T-helper 2 cell (primary cell): Measurements from ENCODE around the gene DGCR6L.
"Not testable (repeated sequence)": the region's sequence is repeated elsewhere in the genome, so short reads cannot be mapped to it uniquely, and the experiment has no call there.

Experiments used
- DNase-seq, 5 experiments: peaks; one replicate each; pipeline versions ENCODE4 v3.0.0 to v3.0.0-alpha.2; 2012 to 2022

The DGCR6L gene

GRCh38 chr22:20308806-20309650 lies 10.8 kb downstream of the DGCR6L start:
- DNase-seq, result not testable (repeated sequence)

DNA sequence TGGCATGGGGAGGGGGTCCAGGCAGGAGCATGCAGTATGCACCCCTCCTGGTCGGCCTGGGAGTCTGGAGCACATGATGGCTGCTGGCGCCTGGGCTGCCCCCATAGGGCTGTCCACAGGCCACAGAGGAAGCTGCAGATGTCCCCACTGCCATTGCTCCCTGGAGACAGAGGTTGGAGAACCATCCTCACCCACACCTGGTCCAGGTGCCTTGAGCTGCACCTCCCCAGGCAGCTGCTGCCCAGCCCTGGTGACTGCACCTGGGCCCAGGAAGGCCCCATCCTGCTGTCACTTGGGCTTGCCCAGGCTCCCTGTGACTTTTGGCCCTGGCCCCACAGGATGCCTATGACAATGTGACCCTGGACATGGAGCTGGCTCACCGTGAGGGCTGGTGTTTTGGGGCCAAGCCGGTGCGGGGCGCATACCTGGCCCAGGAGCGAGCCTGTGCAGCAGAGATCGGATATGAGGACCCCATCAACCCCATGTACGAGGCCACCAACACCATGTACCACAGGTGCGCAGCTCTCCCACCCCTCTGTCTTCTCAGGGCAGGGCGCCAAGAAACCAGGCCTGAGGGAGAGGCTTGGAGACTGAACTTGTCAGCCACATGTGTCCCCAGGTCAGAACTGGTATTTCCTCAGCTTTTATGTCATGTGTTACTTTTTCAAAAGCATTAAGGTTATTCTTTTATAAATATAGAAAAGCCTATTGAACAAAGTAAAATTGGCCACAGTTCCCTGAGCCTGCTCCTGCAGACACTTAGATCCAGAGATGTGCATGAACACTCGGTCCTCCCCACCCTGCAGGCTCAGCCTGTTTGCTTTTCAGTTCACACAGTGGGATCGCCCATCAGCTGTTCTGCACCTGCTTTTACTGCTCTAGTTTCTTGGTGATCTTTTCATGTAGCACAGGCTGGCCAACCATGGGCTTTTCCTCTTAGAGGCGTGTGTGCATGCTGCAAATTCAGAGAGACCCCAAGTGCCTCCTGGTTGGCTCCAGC lies 12.1 kb downstream of the DGCR6L start:
- not testable (repeated sequence) for DNase-seq

- peak in 1 of 5 experiments; percentile 11 for DNase-seq
Measured at GRCh38 chr22:20306646-20307447, 13.0 kb downstream of the DGCR6L start.

- peak in 1 of 5 experiments; percentile 13 for DNase-seq
Measured at GRCh38 chr22:20305894-20306645, 13.8 kb downstream of the DGCR6L start.

GRCh38 chr22:20305230-20305893 lies 14.5 kb downstream of the DGCR6L start:
- DNase-seq, result not testable (repeated sequence)

DNA sequence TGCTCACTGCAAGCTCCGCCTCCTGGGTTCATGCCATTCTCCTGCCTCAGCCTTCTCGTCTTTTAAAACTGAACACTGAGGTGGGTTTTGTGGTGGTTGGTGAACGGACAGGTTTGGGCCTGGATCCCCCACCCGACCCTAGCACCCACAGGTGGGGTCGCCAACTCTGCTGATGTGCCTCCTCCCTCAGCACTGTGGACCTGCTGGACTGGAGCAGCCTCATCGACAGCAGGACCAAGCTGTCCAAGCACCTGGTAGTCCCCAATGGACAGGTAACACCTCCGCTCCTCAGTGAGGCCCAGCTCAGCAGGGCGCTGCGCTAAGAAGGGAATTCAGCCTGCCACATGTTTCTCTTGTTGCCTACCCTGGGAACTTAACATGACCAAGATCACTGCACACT lies 15.2 kb downstream of the DGCR6L start:
- no peak for DNase-seq

DNA sequence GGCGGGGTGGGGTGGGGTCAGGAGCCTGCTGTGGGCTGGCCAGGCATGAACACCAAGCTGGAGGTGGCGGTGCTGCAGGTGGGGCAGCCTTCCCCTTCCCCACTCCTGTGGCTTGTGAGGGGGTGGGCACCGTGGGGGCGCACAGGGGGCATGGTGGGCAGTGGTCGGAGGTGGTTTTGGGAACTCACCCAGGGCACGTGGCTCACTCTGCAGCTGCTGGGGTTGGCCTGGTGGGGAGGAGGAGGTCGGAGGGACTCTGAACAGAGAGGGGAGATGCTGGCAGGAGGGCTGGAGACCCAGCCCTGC lies 16.7 kb downstream of the DGCR6L start:
- DNase-seq, result not testable (repeated sequence)

- DNase-seq, result no peak
Measured at GRCh38 chr22:20302438-20303228, 17.2 kb downstream of the DGCR6L start.

DNA sequence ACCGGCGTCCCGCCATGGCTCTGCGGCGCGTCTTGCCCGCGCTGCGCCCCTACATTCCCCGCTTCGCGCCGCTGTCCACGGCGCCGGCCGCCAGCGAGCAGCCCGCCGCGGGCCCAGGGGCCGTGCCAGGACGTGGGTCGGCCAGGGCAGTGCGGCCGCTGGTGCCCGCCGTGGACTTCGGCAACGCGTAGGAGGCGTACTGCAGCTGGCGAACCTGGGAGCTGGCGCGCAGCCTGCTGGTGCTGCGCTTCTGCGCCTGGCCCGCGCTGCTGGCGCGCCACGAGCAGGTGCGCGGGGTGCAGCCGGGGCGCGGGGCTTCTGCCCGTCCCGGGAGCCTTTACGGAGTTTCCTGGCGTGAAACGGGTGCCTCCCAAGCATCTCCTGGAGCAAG lies 20.1 kb downstream of the DGCR6L start:
- DNase-seq, result peak in 1 of 5 experiments; percentile 51

- DNase-seq, result peak; percentile 78 to 91 (median 85)
Measured at GRCh38 chr22:20298803-20299745, 20.8 kb downstream of the DGCR6L start.

- DNase-seq, result no peak
Measured at GRCh38 chr22:20298110-20298802, 21.6 kb downstream of the DGCR6L start.

DNA sequence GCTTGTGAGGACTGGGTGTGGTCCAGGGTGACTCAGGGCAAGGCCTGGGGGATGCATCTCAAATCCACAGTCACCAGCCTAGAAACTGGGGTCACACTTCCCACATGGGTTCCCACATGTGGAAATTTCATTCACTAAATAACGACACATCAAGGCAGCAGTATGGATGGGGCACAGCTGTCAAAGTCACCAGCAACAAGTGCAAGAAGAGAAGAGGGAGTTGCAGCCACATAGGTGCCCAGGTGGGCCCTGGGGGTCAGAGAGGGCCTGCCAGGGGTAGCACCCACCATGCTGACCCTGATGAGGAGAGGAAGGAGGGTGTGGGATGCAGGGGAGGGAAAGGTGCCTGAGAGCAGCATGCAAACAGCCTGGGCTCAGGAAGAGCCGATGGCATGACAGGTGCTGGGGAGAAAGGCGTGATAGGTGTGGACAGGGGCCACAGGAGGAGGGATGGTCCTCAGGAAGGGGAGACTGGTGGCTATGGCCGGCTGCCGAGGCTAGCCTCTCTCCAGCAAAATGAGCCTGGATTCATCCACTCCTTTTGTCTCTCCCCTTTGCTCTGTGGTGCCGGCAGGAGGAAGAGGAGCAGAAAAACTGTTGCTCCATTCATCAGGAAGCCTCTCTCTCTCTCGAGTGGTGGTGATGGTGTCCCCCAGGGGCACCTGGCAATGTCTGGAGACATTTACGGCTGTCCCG lies 22.3 kb downstream of the DGCR6L start:
- DNase-seq, result no peak

DNA sequence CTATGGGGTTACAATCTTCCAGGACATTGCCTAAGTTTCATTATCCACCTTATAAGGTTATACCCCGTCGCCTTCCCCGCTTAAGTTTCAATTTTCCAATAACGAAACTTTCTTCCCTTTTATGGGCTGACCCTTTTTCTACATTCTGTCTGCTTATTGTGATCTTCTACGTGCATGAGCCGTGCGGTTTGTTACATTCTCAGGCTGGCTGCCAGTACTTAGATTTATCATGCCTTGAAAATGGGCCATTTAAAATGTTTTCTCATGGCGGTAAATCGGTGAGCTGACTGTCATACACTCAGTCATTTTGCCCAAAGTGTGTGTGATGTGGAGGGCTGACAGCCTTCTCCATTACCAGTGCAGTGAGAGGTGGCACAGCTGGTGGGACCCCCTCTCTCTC lies 23.3 kb downstream of the DGCR6L start:
- no peak for DNase-seq

- no peak for DNase-seq
Measured at GRCh38 chr22:20295262-20296064, 24.4 kb downstream of the DGCR6L start.

DNA sequence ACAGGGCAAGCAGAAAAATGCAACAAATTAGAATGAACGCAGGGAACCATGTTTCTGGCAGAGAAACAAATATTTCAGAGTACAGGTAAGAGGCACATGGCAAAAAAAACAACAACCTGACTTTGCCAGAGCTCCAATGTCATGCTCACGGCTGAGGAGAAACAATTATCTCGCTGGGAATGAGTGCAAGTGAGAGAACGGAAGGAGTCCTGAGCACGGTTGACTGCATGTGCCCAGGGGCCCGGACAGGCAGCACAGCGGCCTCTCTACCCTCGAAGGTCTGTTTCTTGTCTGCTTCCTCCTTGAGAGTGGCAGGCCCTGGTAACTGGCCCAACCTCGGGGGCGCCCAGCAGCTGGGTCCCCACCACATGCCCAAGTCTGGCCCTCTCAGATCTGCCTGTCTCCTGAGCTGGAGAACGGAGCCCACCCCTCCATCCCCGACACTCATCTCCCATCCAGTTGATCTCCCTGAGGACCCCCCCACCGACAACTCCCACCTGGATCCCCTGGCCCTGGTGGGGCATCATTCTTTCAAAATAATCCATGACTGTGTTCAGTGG lies 27.1 kb downstream of the DGCR6L start:
- no peak for DNase-seq

DNA sequence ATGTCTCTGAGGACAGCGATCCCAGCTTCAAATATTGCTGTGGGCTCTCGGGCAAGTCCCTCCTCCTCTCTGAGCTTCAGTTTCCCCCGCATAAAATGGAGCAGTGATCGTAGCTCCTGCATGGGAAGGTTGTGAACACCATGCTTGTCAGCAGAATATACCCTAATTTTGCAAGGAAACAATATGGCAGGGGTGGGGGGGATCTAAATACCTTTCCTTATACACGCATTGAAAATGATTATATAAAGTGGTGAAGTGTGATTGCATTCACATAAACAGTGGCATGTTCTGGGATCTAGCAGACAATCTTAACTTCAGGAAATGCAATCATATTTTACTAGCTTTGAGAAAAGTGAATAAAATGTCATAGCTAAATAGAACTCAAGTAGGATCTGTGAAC lies 27.8 kb downstream of the DGCR6L start:
- no peak for DNase-seq

DNA sequence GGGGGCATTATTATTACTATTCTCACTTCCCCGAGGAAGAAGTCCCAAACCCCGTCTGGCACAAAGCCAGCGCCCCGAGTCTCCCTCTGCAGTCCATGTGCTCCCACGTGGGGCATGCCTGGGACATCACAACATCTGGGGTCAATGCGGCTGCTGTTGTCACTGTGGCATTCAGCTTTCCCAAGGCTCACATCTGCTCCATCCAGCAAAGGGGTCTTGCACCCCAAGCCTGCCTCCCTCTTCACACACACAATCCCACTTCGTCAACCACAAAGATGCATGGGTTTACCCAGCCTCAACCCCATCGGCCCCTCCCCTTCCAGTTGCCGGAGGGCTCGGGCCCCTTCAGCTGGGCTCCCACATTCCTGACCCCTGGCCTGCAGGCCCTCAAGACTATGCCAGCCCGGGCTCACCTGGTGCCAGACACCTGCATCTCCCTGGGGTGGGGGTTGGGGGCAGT lies 28.2 kb downstream of the DGCR6L start:
- no peak for DNase-seq
